Calu3 (cell line): ENCODE results near the gene GRK4. TPM values are rescaled to one million over a fixed set of nuclear protein-coding genes. Genes with fewer than 3 reads are reported as not detected.
A peak's percentile ranks its signal among the peaks of the same experiment; 100 is the strongest.

Experiments
- BruUV-seq: library from RNA; stranded (reverse); fragments of 400-500 nt; replicated peaks from 2 replicates; lab custom pipeline; 2021; lab: Mats Ljungman, UMichigan
- CTCF ChIA-PET: fragments of 300-600 bp; sonication (Branson Sonifier 250); formaldehyde crosslinking; loops from one replicate; lab custom pipeline; 2022; ENCODE audit warnings: antibody characterized with exemption; lab: Charles Lee
- DNase-seq: peaks from one replicate; pipeline ENCODE4 v3.0.0; 2022
- H3K27ac Mint-ChIP-seq: one replicate; pipeline ENCODE4 v1.8.0; 2022; ENCODE audit warnings: mixed read lengths; ENCODE audit not compliant: unreplicated experiment
- H3K27me3 Mint-ChIP-seq: one replicate; pipeline ENCODE4 v1.8.0; 2022; ENCODE audit warnings: mixed read lengths; ENCODE audit not compliant: unreplicated experiment
- H3K36me3 Mint-ChIP-seq: one replicate; pipeline ENCODE4 v1.8.0; 2022; ENCODE audit warnings: mild to moderate bottlenecking, moderate library complexity, mixed read lengths; ENCODE audit not compliant: insufficient read depth, unreplicated experiment
- H3K4me1 Mint-ChIP-seq: one replicate; pipeline ENCODE4 v1.8.0; 2022; ENCODE audit warnings: mild to moderate bottlenecking, low read depth, mixed read lengths; ENCODE audit not compliant: unreplicated experiment
- H3K4me3 Mint-ChIP-seq: one replicate; pipeline ENCODE4 v1.8.0; 2022; ENCODE audit warnings: mild to moderate bottlenecking, low read depth, moderate library complexity, mixed read lengths; ENCODE audit not compliant: unreplicated experiment
- H3K9me3 Mint-ChIP-seq: one replicate; pipeline ENCODE4 v1.8.0; 2022; ENCODE audit warnings: low read depth, mixed read lengths; ENCODE audit not compliant: unreplicated experiment
- CTCF ChIP-seq: fragments of 200-600 bp; IDR thresholded peaks from one replicate; pipeline ENCODE4 v1.8.0; 2022; ENCODE audit warnings: antibody characterized with exemption; ENCODE audit not compliant: unreplicated experiment
- intact Hi-C: fragments of 100-400 bp; cut with micrococcal nuclease; formaldehyde crosslinking; loops from one replicate; pipeline ENCODE4 v1.10.0; 2022; ENCODE audit not compliant: unreplicated experiment
- total RNA-seq: library from RNA; stranded (reverse); gene quantifications from 2 replicates; pipeline ENCODE4 v1.2.3, GENCODE V29; 2022

The GRK4 gene
- total RNA-seq, 1 experiment from 2014 or later, result 0.80 TPM

GRCh38 chr4:2995546-2996265 lies 32.3 kb downstream of the GRK4 start:
- Mint-ChIP-seq H3K36me3 (no peaks in the 10 kb centered on the region), H3K4me3 (no peak overlapping the region), H3K27ac (no peak overlapping the region), H3K27me3 (peaks cover 14% of the 10 kb centered on the region), H3K4me1 (no peaks in the 10 kb centered on the region), H3K9me3 (no peaks in the 10 kb centered on the region)
- BruUV-seq, result no TSS peak
- TF ChIP-seq CTCF, result no peak
- intact Hi-C loops, result no loop called here
- CTCF ChIA-PET, result interaction anchor here (0.6 to 0.7 kb wide), 2 partner anchors 49 to 775 kb away, joined by 3 to 4 read pairs; no protein-coding TSS in a partner anchor
- no peak for DNase-seq

- intact Hi-C loops, result no loop called here
- Mint-ChIP-seq H3K4me1 (no peaks in the 10 kb centered on the region), H3K27me3 (peaks cover 7% of the 10 kb centered on the region), H3K9me3 (no peaks in the 10 kb centered on the region), H3K4me3 (no peak overlapping the region), H3K27ac (no peak overlapping the region), H3K36me3 (no peaks in the 10 kb centered on the region)
- CTCF ChIA-PET, result interaction anchor here (0.6 to 0.7 kb wide), 2 partner anchors 113 to 776 kb away, joined by 3 read pairs; no protein-coding TSS in a partner anchor
- no TSS peak for BruUV-seq
- no peak for TF ChIP-seq CTCF
- no peak for DNase-seq
These were observed 33.0 kb downstream of the GRK4 start for GRCh38 chr4:2996415-2996814.

- Mint-ChIP-seq H3K27me3 (no peaks in the 10 kb centered on the region), H3K4me1 (peaks cover 10% of the 10 kb centered on the region), H3K9me3 (no peaks in the 10 kb centered on the region), H3K36me3 (no peaks in the 10 kb centered on the region), H3K4me3 (no peak overlapping the region), H3K27ac (no peak overlapping the region)
- TF ChIP-seq CTCF, result no peak
- intact Hi-C loops, result no loop called here
- no TSS peak for BruUV-seq
- CTCF ChIA-PET, result no interaction called here
- DNase-seq, result no peak
These were observed 44.4 kb downstream of the GRK4 start for GRCh38 chr4:3007724-3008123.

- intact Hi-C loops, result no loop called here
- no peaks in the 10 kb centered on the region for H3K36me3 Mint-ChIP-seq
- H3K27me3 Mint-ChIP-seq, result no peaks in the 10 kb centered on the region
- DNase-seq, result peak; percentile 40
- no peak overlapping the region for H3K27ac Mint-ChIP-seq
- H3K4me3 Mint-ChIP-seq, result peak overlapping the region; percentile 9
- CTCF ChIA-PET, result interaction anchor here (0.6 to 1.4 kb wide), 6 partner anchors 22 to 733 kb away, joined by 3 to 7 read pairs (median 3); no protein-coding TSS in a partner anchor
- no TSS peak for BruUV-seq
- H3K4me1 Mint-ChIP-seq, result peaks cover 10% of the 10 kb centered on the region
- no peak for TF ChIP-seq CTCF
- H3K9me3 Mint-ChIP-seq, result no peaks in the 10 kb centered on the region
These were observed 46.1 kb downstream of the GRK4 start for GRCh38 chr4:3009422-3009821.
